GM11168 (cell line): ENCODE measurements around the gene LYPD5.
"Not testable (repeated sequence)": the region's sequence is repeated elsewhere in the genome, so short reads cannot be mapped to it uniquely, and the experiment has no call there.

ENCODE experiments used
- in situ Hi-C: fragments of 300-500 bp; cut with MboI; formaldehyde crosslinking; loops from one replicate; pipeline ENCODE4 v1.12.0; 2022; ENCODE audit warnings: low sequenced_read_pairs; ENCODE audit not compliant: unreplicated experiment

The LYPD5 gene, protein sequence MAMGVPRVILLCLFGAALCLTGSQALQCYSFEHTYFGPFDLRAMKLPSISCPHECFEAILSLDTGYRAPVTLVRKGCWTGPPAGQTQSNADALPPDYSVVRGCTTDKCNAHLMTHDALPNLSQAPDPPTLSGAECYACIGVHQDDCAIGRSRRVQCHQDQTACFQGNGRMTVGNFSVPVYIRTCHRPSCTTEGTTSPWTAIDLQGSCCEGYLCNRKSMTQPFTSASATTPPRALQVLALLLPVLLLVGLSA

DNA sequence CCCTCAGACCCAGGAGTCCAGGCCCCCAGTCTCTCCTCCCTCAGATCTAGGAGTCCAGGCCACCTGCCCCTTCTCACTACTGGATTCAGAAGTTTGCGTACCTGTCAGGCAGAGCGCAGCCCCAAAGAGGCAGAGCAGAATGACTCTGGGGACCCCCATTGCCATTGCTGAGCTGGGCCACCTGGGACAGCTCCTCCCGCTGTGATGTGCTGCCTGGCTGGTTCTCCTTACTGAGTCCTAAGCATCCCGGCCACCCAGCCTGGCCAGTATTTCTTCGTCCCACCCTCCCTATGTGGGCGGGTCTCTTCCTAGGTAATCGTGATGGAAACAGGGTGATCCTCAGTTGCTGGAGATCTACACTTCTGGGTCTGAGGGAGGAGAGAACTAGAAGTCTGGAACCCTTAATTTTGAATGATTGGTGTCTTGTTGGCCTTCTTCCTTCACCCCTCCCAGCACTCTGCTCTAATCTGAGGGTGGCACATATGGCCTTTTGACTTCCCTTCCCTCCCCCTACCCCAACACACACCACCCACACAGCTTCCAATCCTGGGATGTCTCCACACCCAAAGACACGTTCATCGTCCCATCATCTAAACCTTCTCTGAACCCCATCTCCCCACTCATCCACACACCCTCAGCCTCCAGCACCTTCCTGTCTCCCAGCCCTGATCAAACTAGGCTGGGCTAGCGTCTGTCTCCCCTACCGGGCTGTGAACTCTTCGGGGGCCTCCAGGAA is at the start of gene LYPD5:
Gene LYPD5 (minus strand): TSS at position 232 of the 736 bp plus-strand sequence. CDS start 67 bp downstream, at position 165.
- in situ Hi-C loops, result no loop called here

DNA sequence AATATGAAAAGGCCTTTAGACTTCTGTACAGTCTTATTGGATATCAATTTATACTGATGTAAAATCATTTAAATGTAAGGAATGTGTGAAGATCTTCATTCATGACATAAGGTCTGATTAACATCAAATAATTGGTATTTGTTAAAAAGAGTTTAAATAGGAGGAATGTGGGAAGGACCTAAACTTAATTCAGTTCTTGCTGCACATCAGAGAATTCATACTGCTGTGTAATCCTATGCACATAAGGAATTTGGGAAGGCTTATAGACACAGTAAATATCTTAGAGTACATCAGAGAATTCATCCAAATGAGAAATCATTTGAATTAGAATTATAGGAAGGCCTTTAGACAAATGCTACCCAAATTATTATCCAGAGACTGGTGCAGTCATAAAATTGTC is 46.6 kb upstream of the LYPD5 start:
- in situ Hi-C loops, result no loop called here

DNA sequence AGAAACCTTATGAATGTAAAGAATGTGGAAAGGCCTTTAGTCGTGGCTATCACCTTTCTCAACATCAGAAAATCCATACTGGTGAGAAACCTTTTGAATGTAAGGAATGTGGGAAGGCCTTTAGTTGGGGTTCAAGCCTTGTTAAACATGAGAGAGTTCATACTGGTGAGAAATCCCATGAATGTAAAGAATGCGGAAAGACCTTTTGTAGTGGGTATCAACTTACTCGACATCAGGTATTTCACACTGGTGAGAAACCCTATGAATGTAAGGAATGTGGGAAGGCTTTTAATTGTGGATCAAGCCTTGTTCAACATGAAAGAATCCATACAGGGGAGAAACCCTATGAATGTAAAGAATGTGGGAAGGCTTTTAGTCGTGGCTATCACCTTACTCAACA is 45.6 kb upstream of the LYPD5 start:
- in situ Hi-C loops, result no loop called here

DNA sequence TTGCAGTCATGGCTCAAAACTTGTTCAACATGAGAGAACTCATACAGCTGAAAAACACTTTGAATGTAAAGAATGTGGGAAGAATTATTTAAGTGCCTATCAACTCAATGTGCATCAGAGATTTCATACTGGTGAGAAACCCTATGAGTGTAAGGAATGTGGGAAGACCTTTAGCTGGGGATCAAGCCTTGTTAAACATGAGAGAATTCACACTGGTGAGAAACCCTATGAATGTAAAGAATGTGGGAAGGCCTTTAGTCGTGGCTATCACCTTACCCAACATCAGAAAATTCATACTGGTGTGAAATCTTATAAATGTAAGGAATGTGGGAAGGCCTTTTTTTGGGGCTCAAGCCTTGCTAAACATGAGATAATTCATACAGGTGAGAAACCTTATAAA is 45.0 kb upstream of the LYPD5 start:
- in situ Hi-C loops, result no loop called here

DNA sequence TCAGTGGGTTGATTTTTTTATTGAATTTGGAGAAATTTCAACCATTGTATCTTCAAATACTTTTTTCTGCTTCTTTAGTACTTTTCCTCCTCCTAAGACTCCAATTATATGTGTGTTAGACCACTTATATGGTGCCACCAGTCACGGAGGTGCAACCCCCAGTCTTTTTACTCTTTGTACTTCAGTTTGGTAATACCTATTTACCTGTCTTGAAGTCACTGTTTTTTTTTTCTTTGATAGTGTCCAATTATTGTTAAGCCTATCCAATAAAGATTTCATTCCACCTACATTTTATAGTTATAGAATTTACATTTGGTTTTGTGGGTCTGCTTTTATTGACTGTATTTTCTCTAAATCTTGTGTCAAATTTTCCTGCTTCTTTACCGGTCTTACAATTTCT is 39.8 kb upstream of the LYPD5 start:
- in situ Hi-C loops, result no loop called here

DNA sequence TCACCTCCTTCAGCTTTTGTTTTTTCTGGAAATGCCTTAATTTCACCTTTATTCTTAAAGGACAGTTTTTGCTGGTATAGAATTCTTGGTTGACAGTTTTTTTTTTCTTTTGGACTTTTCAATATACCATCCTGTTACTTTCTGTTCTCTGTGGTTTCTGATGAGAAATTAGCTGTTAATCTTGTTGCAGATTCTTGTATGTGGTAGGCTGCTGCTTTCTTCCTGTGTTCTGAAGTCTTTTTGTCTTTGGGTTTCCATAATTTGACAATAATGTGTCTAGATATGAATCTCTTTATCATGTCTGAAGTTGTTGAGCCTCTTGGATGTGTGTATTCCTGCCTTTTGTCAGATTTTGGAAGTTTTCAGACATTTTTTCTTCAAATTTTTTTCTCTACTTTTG is 36.9 kb upstream of the LYPD5 start:
- in situ Hi-C loops, result no loop called here

DNA sequence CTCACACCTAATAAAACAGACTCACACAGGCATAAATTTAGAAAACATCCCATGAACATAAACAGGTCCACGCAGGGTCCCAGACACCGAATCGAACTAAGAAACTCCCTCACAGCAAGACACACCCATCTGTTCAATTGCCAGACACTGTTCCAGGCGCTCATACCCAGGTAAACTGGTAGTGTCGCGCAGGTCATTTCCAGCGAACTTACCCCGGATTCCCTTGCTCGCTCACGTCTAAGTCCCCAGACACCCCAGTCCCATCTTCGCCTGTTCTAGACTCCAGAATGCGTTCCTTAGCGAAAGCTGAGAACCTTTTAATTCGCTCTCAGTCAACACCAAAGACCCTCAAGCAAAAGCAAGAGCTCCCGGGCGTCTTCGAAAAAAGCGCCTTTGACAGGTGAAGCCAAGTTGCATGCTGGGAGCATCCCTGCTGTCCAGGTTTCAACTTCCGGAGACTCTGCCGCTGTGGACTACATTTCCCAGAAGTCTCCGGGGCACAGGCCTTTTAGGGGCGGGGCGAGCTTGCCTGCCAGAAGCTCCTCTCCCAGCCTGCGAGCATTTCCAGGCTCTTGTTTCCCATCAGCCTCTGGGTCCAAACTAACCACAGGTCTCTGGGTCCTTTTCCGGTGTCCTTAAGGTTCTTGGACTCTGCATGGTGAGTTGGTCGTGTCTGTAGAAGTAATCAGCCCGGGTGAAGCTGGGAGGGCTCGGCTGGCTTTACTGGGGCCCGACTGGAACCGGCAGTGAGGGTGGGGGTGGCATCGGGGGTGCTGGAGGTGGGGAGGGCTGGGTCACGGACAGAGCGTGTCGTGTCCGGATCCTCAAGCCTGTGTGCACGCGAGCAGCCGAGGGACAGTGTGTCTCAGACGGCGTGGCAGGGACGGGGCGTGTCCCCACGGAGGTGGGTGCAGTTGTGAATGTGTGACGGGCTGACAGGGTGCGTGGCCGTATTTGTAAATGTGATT is 24.8 kb upstream of the LYPD5 start, which contains the start of gene ZNF283:
Gene ZNF283 (plus strand): TSS at position 535 of the 968 bp plus-strand sequence. CDS start 6,184 bp downstream, outside the sequence.
- in situ Hi-C loops, result no loop called here

DNA sequence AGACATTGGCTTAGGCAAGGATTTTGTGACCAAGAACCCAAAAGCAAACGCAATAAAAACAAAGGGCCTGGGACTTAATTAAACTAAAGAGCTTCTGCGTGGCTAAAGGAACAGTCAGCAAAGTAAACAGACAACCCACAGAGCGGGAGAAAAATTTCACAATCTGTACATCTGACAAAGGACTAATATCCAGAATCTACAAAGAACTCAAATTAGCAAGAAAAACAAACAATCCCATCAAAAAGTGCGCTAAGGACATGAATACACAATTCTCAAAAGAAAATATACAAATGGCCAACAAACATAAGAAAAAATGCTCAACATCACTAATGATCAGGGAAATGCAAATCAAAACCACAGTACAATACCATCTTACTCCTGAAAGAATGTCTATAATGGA is 22.3 kb upstream of the LYPD5 start:
- in situ Hi-C loops, result not testable (repeated sequence)

DNA sequence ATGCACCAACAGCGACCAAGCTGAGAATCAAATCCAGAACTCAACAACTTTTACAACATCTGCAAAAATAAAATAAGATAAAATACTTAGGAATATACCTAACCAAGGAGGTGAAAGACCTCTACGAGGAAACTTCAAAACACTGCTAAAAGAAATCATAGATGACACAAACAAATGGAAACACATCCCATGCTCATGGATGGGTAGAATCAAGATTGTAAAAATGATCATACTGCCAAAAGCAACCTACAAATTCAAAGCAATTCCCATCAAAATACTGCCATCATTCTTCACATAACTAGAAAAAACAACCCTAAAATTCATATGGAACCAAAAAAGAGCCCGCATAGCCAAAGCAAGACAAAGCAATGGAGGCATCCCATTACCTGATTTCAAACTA is 21.6 kb upstream of the LYPD5 start:
- in situ Hi-C loops, result not testable (repeated sequence)

DNA sequence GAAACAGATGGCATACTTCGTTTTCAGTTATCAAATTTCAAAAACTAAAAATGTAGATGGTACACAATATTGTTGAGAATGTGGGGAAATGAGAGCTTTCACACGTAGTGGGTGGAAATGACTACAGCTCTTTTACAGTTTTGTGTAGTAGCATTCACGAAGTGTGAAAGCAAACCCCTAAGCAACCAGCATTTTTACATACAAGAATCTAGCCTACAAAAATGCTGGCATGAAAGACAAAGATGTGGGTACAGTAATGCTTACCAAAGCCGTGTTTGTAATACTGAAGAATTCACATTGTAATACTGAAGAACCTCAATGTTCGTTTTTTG is 18.6 kb upstream of the LYPD5 start:
- in situ Hi-C loops, result no loop called here

DNA sequence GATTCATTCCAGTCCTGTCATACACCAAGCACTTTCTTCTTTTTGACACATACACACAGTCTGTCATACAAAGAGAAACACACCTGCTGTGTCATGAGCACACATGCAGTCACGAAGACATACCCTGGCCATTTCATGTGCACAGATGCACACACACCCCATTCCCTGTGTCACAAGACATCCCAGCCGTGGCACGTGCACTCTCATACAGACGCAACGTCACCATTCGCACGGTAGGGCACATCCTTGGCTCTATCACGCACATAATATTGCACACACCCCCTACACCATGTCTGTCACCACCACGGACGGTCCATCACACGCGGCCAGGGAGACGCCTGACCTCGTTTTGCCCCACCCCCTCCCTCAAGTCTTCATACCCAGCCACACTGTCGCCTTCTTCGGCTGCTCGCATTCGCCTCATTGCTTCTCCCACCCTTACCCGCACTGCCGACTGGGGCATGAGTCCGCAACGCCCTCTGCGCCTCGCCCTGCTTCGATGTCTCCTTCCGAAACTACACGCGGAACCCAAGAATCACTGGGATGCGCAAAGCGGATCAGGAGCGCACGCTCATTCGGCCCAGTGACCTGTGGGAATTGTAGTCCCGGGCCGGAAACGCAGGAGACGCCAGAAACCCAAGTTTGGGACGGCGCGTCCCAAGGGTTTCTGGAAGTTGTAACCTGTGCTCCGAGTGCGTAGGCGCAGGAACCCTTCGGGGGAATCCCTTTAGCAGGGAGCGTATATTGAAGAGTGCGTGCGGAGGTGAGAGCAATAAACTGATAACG is 18.0 kb upstream of the LYPD5 start:
- in situ Hi-C loops, result no loop called here

DNA sequence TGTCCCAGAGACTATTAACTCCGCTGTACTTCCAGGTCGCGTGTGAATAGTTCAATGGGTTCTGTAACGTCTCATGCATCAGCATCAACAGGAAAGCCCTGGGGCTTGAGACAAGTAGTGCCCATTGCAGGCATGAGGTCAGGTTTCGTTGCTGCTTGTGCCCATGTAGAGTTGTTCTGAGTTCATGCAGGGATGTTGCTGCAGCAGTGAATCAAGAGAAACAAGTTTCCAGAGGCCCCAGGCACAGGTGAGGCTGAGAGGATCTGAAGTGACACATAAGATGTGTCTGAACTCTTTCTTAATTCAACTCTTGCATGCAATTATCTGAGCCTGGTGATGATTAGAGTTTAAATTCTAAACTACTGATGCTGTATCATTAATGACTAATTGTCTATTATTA is 16.3 kb upstream of the LYPD5 start:
- in situ Hi-C loops, result no loop called here

DNA sequence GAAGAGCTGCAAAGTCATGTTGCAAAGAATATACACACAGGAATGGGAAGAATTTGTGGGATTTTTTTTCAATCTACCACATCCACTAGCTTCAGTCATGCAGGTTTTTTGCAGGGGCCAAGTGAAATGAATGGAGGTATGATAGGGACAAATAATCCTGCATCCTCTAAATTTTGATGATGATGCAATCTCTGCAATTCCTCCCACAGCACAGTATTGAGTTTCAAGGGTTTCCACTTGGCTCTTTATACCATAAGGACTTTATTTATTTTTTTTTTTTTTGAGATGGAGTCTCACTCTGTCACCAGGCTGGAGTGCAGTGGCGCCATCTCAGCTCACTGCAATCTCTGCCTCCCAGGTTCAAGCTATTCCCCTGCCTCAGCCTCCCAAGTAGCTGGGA is 15.2 kb upstream of the LYPD5 start:
- in situ Hi-C loops, result not testable (repeated sequence)

DNA sequence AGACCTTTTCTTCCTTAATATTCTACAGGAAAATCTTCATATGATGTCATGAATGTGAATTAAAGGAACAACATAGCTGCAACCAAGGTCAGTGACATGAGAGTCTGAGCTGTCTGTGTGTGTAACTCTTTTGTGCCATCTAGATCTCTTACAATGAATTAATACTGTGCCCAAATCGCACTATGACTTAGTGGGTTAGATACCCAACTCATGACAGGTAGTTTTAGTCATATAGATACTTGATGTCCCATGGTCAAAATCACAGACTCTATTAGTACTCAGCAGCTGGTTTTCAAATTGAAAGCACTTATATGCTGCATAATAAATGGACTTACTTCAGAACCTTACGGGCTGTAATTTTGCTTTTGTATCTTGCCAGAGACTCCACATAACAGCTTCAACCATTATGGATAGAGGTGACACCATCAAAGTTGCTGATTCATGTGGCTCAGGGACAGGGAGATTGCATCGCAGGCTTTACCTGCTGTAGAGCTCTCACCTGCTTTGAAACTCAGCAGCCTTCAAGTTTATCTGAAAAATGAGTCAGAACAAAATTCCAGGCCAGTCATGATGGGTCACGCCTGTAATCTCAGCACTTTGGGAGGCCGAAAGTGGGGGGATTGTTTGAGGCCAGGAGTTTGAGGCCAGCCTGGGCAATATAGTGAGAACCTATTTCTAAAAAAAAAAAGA is 12.6 kb upstream of the LYPD5 start:
- in situ Hi-C loops, result no loop called here

DNA sequence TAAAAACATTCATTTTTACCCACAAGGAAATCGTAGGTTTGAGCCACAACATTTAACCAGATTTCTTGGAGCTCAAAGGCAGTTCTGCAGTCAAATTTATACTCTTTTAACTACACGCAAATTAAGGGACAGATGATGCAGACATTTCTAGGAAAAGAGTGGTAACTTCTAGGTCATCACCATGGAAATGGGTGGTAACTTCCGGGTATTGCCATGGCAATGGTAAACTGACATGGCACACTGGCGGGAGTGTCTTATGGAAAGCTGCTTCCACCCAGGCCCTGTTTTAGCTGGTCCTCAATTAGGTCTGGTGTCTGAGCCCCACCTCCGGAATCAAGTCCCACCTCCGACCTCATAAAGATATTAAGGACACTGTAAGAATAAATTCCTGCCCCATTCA is 10.4 kb upstream of the LYPD5 start:
- in situ Hi-C loops, result no loop called here

DNA sequence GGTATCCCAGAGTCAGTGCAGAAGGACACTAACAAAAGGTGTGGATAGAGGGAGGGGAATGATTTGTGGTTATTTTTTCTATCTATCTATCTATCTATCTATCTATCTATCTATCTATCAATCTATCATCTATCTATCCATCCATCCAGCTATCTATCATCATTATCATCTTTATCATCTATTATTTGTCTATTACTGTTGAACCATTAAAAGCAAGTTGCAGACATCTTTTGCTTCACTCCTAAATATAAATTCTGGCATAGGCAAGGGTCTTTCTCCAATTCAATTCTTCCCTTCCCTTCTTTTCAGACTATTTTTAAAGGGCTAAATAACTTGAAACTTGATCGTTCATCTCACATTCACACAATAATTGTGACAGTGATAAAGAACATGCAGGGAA is 10.0 kb upstream of the LYPD5 start:
- in situ Hi-C loops, result no loop called here

DNA sequence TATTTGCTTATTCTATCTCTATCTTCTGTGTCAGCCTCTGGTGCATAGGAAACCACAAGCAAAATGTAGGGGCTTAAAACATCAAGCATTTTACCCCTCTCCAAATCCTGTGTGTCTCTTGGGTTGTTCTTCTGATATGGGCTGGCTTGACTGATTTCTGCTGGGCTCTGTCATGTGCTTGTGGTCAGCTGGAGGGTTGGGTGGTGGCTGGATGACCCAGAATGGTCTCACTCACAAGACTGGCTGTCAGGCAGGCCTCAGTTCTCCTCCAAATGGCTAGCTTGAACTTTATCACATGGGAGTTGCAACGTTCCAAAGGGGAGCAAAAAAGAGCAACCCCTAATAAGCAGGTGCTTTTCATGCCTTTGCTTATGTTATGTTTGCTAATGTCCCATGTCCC is 9.6 kb upstream of the LYPD5 start:
- in situ Hi-C loops, result no loop called here

DNA sequence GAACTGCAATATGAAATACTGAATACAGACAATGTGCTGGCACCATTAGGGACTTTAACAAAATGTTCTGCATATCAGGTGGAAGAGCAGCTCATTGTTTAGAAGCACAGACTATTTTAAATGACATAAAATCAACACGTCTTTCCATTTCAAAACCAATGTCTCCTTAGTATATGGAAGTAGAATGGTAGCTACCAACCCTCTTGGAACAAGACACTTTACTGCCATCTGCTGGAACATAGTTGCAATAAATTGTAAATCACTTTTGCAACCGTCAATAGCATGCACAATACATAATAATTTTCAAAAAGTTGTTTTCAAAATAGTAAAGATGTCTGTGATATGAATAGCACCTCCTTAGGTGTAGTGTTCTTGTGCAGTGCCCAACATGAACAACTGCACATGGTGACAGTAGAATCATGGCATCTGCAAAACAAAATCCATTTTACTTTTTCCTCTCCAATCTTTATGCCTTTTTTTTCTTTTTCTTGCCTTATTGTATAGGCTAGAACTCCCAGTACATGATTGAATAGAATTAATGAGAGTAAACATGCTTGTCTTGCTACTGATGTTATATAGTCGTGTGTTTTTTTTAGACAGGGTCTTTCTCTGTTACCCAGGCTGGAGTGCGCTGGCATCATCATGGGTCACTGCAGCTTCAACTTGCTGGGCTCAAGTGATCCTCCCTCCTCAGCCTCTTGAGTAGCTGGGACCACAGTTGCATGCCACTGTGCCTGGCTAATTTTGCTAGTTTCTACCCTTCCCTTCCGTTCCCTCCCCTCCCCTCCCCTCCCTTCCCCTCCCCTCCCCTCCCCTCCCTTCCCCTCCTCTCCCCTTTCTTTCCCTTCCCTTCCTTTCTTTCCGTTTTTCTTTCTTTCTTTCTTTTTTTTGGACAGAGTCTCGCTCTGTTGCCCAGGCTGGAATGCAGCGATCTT is 7.8 kb upstream of the LYPD5 start:
- in situ Hi-C loops, result no loop called here

DNA sequence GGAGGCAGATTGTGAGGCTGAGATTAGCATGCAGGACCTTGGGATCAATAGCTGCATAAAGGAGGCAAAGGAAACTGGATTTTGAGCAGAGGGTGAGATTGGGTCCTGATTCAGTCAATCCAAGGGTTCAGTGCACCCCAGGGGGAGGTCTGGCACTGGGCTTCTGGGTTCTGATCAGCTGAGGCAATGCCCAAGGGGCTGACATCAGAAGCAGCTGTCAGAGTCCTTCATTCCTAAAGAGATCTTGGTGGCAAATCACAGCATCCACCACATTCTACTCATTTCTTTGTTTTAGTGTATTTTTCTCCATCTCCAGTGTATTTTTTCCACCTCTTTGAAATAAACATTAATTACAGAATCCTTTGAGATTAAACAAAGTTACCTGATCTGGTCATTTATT is 5.4 kb upstream of the LYPD5 start:
- in situ Hi-C loops, result no loop called here
